ENCODE data around the gene SEMA4B.
"Not testable (repeated sequence)": the region's sequence is repeated elsewhere in the genome, so short reads cannot be mapped to it uniquely, and the experiment has no call there.

The SEMA4B gene, protein sequence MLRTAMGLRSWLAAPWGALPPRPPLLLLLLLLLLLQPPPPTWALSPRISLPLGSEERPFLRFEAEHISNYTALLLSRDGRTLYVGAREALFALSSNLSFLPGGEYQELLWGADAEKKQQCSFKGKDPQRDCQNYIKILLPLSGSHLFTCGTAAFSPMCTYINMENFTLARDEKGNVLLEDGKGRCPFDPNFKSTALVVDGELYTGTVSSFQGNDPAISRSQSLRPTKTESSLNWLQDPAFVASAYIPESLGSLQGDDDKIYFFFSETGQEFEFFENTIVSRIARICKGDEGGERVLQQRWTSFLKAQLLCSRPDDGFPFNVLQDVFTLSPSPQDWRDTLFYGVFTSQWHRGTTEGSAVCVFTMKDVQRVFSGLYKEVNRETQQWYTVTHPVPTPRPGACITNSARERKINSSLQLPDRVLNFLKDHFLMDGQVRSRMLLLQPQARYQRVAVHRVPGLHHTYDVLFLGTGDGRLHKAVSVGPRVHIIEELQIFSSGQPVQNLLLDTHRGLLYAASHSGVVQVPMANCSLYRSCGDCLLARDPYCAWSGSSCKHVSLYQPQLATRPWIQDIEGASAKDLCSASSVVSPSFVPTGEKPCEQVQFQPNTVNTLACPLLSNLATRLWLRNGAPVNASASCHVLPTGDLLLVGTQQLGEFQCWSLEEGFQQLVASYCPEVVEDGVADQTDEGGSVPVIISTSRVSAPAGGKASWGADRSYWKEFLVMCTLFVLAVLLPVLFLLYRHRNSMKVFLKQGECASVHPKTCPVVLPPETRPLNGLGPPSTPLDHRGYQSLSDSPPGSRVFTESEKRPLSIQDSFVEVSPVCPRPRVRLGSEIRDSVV

DNA sequence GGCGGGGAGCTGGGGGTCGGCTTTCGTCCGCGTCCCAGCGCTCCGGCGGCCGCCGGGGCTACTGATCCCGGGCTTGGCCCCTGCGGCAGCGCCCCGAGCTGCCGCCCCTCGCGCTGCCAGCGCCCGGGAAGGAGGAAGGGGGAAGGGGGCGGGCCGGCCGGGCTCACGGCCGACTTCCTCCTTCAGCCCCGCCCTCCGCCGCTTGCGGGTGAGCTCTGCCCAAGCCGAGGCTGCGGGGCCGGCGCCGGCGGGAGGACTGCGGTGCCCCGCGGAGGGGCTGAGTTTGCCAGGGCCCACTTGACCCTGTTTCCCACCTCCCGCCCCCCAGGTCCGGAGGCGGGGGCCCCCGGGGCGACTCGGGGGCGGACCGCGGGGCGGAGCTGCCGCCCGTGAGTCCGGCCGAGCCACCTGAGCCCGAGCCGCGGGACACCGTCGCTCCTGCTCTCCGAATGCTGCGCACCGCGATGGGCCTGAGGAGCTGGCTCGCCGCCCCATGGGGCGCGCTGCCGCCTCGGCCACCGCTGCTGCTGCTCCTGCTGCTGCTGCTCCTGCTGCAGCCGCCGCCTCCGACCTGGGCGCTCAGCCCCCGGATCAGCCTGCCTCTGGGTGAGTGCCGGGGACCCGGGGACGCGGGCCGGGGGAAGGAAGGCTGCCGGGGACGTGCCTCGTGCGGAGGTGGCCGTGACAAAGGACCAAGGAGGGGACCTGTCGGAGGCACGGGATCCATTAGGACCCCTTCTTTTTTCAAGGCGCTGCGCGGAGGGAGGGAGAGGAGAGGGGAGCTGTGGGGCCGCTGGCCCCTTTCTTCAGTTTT lies at the start of gene SEMA4B:
Gene SEMA4B, plus strand, starts transcription at position 201 of the 814 bp plus-strand sequence. Its CDS starts 249 bp downstream, at position 450.
- peak; percentile 63 for DNase-seq

DNA sequence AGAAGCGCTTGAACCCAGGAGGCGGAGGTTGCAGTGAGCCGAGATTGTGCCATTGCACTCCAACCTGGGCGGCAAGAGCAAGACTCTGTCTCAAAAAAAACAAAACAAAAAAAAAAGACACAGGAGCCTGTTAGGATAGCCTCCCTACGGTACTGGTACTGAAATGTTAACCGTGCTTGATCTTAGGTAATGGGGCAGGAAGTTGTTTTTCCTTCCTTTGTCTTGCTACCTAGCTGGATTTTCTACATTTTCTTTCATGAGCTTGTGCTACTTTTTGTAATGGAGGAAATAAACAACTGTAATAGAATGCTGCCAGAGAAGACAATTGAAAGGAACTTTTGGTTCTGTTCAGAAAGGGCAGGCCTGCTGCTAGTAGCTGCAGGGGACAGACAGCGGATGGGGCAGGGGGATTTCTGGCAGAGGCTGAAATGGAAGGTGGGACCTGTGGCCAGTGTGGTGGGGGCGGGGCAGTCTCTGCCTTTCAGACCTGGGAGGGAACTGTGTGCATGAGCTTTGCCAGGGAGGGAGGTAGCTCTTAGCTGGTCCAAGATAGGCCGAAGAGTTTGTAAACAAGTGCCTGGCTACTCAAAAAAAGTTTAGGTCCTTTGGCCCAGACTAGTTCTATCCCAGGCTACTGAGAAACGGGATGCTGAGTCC lies 49.0 kb upstream of the SEMA4B start:
- no peak for DNase-seq

DNA sequence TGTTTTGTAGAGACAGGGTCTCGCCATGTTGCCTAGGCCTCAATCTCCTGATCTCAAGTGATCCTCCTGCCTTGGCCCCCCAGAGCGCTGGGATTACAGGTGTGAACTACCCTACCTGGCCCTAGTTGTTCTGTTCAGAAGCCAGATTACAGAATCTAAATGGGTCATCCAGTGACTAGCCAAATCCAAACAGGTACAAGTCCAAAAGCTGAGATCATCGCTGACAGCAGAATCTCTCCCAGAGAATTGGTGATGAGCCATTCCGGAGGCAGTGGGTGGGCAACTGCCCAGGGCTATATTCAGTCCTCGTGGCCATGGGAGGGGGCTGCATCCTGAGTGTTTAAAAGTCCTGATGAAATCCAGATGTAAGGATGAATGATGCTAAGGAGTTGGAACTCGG lies 47.5 kb upstream of the SEMA4B start:
- peak; percentile 17 for DNase-seq

DNA sequence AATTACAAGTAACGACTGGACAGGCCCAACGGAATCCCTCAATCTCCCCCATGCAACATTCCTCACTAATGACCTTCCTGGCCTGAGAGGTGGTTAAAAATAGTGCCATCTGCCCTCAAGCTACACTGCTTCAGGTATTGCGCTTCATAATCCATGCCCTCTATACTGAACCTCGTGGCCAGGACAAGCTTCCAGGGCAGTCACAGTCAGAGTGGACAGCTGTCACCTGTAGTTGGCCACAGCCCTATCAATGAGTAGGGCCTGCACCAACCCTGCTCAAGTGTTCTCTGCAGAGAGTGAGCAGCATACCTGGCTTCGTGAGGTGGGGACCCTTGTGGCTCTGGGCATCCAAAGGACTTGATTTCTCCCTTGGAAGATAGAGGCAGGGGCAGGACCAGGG lies 46.9 kb upstream of the SEMA4B start:
- no peak for DNase-seq

DNA sequence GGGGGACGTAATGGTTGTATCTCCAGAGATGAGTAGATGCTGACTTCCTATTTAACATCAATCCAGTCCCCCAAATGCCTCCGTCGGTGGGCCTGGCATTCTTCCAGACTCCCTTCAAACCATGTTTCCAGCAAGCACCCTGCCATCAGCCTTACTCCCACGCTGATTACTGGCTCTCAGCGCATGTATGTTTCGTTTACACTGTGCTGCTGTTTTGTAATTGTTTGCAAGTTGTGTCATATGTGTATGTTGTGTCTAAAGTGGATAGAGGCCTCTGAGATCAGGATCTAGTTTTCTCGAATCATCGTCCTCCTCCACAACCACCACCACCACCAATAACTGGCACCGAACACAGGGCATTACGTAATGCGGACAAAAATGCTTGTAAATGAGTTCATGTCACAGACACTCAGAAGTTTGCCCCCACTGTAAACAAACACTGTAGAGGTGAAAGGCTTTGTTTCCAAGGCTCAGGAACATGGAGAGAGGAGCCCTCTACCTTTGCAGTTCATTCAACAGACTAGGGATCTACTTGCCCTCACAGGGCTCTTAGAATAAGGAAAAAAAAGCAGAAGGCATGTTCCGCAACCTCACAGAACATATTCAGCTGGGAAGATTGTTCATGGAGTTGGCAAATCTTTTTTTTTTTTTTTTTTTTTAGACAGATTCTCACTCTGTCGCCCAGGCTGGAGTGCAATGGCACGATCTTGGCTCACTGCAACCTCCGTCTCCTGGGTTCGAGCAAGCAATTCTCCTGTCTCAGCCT lies 46.1 kb upstream of the SEMA4B start:
- peak; percentile 47 for DNase-seq

DNA sequence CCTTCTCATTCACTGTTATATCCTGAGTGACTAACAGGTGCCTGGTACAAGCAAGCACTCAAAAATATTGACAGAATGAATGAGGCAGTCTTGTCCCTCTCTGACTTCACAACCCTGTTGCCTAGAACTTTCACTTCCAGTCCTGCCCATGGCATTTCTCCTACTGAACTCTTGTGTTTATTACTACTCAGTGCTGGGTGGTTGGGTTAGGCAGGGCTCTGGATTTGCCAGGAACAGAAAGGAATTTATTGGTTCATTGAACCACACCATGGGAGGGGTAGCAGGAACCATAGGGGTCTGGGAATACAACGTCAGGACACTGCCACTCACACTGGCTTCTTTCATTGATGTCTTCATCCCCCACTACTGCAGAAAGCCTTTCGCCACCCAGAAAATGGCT lies 41.9 kb upstream of the SEMA4B start:
- no peak for DNase-seq

DNA sequence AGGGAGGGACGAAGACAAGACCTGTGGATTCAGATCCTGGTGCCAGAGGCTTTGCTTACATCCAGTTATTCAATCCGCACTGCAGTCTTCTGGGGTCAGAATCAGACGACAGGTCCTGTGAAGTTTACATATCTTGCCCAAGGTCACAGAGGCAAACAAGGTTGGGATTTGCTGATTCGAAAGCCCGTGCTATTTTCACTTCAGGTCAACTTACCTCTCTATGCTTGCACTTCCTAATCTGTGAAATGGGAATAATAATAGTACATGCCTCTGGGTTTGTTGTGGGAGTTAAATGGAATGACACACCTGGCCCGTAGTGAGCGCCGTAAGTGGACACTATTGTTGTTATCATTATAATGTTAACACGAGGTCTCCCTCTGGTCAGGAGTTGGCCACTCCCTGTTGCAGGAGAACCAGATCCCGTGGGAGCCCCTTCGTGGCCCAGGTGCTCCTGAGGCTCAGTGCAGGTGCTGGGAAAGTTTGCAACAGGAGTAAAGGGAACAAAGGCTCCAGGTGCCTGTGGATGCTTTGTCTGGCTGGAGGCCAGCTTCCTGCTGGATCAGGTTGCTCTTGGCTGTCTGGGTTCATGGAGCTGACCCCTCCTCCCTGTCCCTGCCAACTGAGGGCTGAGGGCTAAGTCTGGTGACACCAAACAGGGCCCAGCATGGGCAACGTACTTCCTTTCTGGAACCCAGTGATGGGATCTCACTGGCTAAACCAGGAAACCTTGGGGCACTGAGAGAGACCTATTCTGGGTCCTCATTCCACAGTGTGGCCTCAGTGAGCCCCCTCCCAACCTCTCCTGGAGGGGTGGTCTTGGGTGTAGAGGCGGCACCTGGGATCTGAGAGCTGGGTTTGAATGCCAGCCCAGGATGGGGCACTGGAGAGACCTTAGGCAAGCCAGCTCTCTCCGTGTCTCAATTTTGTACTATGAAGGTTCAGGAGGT lies 40.1 kb upstream of the SEMA4B start:
- DNase-seq: no peak

DNA sequence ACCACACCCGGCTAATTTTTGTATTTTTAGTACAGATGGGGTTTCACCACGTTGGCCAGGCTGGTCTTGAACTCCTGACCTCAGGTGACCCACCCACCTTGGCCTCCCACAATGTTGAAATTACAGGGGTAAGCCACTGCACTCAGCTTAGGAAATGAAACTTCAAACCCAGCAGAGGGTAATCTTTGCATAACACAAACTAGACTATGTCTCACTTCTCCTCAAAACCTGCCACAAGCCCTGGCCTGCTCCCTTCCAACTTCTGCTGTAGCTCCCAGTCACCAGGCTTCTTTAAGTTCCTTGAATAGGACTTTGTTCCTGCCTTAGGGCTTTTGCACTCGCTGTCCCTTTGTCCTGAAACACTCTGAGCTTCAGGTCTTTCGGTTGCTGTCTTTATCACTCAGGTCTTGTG lies 39.2 kb upstream of the SEMA4B start:
- DNase-seq: no peak

DNA sequence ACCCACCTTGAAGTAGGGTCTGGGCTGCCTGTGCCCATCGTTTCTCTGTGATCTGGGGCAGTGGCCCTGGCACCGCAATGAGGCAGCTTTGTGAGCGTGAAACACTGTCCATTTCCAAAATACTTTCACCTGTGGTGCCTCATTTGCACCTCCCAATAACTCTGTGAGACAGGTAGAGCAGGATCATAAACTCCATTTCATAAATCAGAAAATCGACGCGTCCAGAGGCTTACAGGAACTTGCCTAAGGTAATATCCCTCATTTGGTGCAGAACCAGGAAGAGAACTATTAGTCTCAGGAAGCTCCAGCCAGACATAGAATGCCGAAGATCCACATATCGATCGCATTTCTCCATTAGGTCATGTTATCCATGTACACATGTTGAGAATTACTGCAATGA lies 38.2 kb upstream of the SEMA4B start:
- no peak for DNase-seq

DNA sequence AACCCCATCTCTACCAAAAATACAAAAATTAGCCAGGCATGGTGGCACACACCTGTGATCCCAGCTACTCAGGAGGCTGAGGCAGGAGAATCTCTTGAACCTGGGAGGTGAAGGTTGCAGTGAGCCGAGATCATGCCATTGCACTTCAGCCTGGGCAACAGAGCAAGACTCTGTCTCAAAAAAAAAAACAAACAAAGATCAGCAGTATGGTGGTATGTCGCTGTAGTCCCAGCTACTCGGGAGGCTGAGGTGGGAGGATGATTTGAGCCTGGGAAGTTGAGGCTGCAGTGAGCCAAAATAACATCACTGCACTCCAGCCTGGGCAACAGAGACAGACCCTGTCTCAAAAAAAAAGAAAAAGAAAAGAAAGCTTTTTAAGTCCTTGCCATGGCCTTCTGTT lies 36.9 kb upstream of the SEMA4B start:
- not testable (repeated sequence) for DNase-seq

DNA sequence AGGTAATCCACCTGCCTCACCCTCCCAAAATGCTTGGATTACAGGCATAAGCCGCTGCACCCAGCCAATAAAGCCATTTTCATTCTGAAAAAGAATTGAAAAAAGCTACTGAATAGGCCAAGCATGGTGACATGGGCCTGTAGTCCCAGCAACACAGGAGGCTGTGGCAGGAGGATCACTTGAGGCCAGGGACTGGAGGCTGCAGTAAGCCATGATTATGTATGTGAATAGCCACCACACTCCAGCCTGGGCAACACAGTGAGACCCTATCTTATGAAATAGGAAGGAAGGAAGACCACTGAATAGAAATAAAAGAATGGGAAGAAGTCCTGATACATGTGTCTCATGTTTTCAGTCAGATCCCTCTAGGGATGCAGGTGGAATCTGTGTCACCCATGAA lies 36.0 kb upstream of the SEMA4B start:
- DNase-seq: no peak

DNA sequence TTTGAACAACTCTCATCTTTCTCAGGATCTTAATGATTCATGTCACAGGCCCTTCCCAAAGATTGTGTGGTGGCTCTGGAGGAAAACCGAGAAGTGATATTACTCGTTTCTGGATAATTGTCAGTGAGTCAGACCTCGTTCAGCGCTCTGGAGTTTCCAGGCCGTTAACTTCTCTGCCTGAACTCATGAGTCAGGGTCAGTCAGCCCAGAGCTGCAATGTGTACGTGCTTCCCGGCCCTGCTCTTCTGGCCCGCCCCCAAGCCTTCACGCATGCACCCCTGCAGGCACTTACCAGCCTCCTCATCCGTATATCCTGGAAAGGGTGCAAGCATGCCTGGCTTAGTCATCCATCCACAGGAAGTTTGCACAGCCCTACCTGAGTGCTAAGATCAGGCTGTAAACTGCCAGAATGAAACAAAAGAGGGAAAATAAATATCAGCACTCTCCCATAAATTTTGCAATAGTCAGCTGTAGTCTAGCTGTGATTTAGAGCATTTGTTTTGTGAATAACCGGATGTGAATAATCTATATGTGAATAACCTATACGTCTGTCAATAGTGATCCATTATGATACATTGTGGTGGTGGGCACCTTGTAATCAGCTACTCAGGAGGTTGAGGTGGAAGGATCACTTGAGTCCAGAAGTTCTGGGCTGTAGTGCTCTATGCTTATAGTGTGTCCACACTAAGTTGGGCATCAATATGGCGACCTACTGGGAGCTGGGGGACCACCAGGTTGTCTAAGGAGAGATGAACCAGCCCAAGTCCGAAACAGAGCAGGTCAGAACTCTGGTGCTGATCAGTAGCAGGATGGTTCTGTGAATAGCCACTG lies 35.3 kb upstream of the SEMA4B start:
- DNase-seq: peak; percentile 100

DNA sequence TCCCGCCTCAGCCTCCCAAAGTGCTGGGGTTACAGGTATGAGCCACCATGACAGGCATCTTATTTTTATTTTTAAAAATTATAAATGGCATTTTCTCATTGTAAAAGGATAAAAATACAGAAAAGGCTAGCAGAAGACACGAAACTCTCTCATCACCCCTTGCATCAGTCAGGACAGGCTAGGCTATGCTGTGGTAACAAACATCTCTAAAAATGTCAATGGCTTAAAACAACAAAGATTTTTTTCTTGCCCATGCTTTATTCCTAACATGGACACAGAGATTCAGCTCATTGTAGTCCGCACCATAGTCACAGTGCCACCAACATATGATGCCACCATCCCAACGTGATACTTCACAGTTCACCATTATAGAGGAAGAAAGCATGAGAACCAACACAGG lies 34.0 kb upstream of the SEMA4B start:
- DNase-seq: no peak

DNA sequence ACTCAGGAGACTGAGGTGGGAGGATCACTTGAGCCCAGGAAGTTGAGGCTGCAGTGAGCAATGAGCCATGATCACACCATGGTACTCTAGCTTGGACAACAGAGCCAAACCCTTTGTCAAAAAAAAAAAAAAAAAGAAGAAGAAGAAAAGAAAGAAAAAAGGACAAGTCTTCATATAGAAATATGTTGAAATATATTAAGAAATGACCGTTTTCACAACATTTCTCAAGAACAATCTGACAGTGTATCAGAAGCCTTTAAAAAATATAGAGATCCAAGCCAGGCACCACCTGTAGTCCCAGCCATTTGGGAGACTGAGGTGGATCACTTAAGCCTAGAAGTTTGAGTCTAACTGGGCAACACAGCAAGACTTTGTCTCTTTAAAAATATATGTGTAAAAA lies 29.5 kb upstream of the SEMA4B start:
- no peak for DNase-seq

DNA sequence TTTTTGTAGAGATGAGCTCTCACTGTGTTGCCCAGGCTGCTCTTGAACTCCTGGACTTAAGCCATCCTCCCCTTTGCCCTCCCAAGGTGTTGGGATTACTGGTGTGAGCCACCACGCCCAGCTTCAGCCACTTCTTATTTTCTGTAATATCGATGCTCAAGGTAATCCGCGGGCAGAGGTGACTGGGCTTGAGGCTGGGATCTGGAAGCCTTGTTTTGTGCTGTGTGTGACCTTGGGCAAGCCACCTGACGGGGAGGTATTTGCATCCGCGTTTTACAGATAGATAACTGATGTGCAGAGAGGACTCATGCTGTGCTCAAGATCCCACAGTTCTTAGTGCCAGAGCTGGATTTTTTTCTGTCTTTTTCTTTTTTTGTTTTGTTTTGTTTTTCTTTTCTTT lies 27.8 kb upstream of the SEMA4B start:
- no peak for DNase-seq

DNA sequence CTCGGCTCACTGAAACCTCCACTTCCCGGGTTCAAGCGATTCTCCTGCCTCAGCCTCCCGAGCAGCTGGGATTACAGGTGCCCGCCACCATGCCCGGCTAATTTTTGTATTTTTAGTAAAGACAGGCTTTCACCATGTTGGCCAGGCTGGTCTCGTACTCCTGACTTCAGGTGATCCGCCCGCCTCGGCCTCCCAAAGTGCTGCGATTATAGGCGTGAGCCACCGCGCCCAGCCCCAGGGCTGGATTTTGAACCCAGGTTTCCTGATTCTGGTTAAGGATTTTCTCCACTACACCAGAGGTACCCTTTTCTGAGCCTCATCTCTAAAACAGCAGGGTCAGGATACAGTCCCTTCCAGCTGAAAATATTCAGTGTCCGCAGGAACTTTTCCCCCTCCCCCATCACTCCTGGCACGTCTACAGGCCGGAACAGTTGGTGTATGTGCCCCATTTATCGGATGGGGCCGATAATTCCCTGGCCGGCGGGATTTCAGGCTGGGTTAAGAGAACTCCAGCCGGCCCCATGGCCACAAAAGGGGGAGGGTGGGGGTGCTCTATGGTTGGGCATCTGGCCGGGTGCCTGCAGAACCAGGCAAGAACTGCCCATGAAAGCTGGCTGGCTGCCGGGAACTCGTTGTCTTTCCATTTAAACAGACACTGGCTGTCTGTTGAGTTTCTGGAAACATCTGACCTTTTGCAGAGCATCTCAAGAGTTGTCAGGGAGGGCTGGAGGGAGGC lies 26.8 kb upstream of the SEMA4B start:
- no peak for DNase-seq

DNA sequence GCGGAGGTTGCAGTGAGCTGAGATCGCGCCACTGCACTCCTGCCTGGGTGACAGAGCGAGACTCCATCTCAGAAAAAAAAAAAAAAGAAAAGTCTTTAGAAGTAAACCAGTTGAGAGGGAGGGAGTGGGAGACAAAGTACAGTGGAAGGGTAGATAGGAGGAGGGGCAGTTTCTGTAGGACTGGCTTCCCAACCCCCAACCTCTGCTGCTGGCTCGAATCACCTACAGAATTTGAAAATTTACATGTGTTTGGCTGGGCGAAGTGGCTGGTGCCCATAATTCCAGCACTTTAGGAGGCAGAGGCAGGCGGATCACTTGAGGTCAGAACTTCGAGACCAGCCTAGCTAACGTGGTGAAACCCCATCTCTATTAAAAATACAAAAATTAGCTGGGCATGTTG lies 24.1 kb upstream of the SEMA4B start:
- no peak for DNase-seq

DNA sequence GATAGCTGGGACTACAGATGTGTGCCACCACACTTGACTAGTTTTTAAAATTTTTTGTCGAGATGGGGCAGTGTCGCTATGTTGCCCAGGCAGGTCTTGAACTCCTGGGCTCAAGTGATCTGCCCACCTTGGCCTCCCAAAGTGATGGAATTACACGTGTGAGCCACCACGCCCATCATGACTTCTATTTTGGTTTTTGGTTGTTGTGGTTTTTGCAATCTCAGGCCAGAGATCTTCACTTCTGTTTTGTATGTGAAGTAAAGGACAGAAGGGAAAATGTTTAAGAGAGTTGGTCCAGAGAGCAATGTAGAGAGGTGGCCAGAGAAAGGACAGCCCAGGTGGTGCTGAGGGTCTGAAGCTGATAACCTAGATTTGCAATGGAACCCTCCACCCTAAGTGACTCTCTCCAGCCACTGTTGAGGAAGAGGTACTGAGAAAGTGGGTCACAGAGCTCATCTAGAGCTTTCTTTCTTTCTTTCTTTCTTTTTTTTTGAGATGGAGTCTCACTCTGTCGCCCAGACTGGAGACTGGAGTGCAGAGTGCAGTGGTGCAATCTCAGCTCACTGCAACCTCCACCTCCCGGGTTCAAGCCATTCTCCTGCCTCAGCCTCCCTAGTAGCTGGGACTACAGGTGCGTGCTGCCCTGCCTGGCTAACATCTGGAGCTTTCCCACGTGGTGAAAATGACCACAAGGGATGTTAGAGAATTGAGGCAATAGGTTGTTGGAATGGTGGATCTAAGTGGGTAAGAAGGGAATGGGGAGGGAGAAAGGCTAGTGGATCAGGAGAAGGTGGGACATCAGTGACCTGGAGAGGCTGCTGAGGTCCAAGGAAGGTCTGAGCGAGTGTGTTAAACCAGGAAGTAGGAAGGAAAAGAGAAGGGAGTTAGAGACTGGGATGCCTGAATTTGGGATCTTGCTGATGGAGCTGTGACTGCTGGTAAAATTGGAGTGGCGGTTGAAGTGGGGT lies 22.4 kb upstream of the SEMA4B start:
- DNase-seq: no peak

All from fibroblast of skin of right biceps (primary cell).